Esophagus squamous epithelium (tissue), 5 donors: ENCODE results near the gene CYP4F22. TPM values are rescaled to one million over a fixed set of nuclear protein-coding genes. Genes with fewer than 3 reads are reported as not detected.

Source experiments
- DNase-seq: peaks from one replicate; lab custom pipeline; 2025; lab: John Stamatoyannopoulos, UW
- H3K27ac ChIP-seq, 4 donors: fragments of 200-600 bp; sonication (generic); one replicate each; pipeline ENCODE4 v1.5.1; 2016 to 2019; ENCODE audit warnings: mild to moderate bottlenecking in 1 of 4
- H3K27me3 ChIP-seq, 4 donors: fragments of 200-600 bp; sonication (generic); 1 replicate in 3 of 4; 2 replicates in 1 of 4; pipeline versions ENCODE4 v1.5.1 to v1.6.0; 2017 to 2021; ENCODE audit warnings: antibody characterized with exemption in 1 of 4
- H3K36me3 ChIP-seq, 3 donors: fragments of 200-600 bp; sonication (generic); one replicate each; pipeline ENCODE4 v1.5.1; 2016 to 2019
- H3K4me1 ChIP-seq, 3 donors: fragments of 200-600 bp; sonication (generic); one replicate each; pipeline ENCODE4 v1.5.1; 2017 to 2019
- H3K4me3 ChIP-seq, 4 donors: fragments of 200-600 bp; sonication (generic); 1 replicate in 3 of 4; 2 replicates in 1 of 4; pipeline ENCODE4 v1.5.1; 2016 to 2019; ENCODE audit warnings: mild to moderate bottlenecking in 2 of 4, moderate library complexity in 1 of 4
- H3K9me3 ChIP-seq, 3 donors: fragments of 200-600 bp; sonication (generic); one replicate each; pipeline ENCODE4 v1.5.1; 2016 to 2019
- CTCF ChIP-seq, 6 experiments: fragments of 450-650 bp in 4 of 6; fragments of 200-600 bp in 2 of 6; sonication (generic) in 2 of 6; IDR thresholded peaks; one replicate each; pipeline ENCODE4 v1.5.1; 2016 to 2019; ENCODE audit warnings: antibody characterized with exemption in 6 of 6, mild to moderate bottlenecking in 4 of 6, moderate library complexity in 4 of 6
- POLR2A ChIP-seq, 4 donors: fragments of 450-650 bp; IDR thresholded peaks; one replicate each; pipeline ENCODE4 v1.6.1; 2017; ENCODE audit warnings: antibody characterized with exemption in 4 of 4, mild to moderate bottlenecking in 4 of 4, moderate library complexity in 3 of 4
- WGBS, 2 donors: methylation state at CpG; one replicate each; pipeline ENCODE4 v1.1.5; 2018; 5-methylcytosine and 5-hydroxymethylcytosine counted together
- intact Hi-C: fragments of 100-400 bp; cut with DNase I; formaldehyde crosslinking; loops from one replicate; pipeline ENCODE4 v1.15.0; 2022
- total RNA-seq, 4 donors: library from RNA; depleted of rRNA; stranded (reverse); fragments of >200 nt; gene quantifications; one replicate each; pipeline ENCODE4 v1.1.0, GENCODE V29; 2016
- donor health status: DM: yes; HTN: yes; CAD: no.

CYP4F22 gene
- total RNA-seq, 4 donors from 2014 or later = 3.2 to 19.4 (median 11.1) TPM

- 75 to 77% methylated on average over 10 of the region's 10 CpGs for WGBS, 2 donors
- TF ChIP-seq CTCF (IDR thresholded peaks at IDR 0.05) (no peak), POLR2A (IDR thresholded peaks at IDR 0.05) (no peak)
- H3K4me3 ChIP-seq = no peak overlapping the region
- intact Hi-C loops = no loop called here
- H3K27me3 ChIP-seq = peaks cover 0 to 29% (median 0%) of the 10 kb centered on the region in 4 donors
- no peaks in the 10 kb centered on the region for H3K4me1 ChIP-seq
- H3K36me3 ChIP-seq = no peaks in the 10 kb centered on the region
- DNase-seq = no peak
- H3K9me3 ChIP-seq = no peaks in the 10 kb centered on the region
- no peak overlapping the region for H3K27ac ChIP-seq
These were observed 10.0 kb upstream of the CYP4F22 start for GRCh38 chr19:15498156-15498858.

GRCh38 chr19:15498910-15499309, 9.4 kb upstream of the CYP4F22 start:
- WGBS, 2 donors = 61 to 64% methylated on average over 6 of the region's 6 CpGs
- no peaks in the 10 kb centered on the region for H3K36me3 ChIP-seq
- H3K4me1 ChIP-seq = no peaks in the 10 kb centered on the region
- H3K27ac ChIP-seq = no peak overlapping the region
- peaks cover 0 to 29% (median 0%) of the 10 kb centered on the region in 4 donors for H3K27me3 ChIP-seq
- no peaks in the 10 kb centered on the region for H3K9me3 ChIP-seq
- intact Hi-C loops = no loop called here
- TF ChIP-seq POLR2A (IDR thresholded peaks at IDR 0.05) = no peak
- DNase-seq = no peak
- no peak overlapping the region for H3K4me3 ChIP-seq

DNA sequence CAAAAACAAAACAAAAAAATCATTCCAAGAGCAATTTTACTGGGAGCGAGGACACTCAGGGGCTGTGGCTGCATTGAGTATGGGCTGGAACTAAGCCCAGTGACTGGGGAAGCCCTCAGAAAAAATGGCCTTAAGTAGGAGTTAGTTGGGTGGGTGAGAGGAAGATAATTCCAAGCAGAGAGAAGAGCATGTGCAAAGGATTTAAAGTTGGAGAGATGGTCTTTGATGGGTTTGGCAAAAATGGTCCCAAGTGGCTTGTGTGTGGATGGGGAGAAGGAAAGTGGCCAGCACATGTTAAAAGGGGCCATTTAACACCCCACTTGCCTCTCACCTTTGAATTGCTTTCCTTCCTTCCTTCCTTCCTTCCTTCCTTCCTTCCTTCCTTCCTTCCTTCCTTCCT, 6.7 kb upstream of the CYP4F22 start:
- Histone ChIP-seq H3K4me3 (no peak overlapping the region), H3K36me3 (no peaks in the 10 kb centered on the region), H3K27me3 (peaks cover 0 to 46% (median 0%) of the 10 kb centered on the region in 4 donors), H3K9me3 (no peaks in the 10 kb centered on the region), H3K4me1 (no peaks in the 10 kb centered on the region), H3K27ac (no peak overlapping the region)
- no peak for DNase-seq
- TF ChIP-seq CTCF (IDR thresholded peaks at IDR 0.05) (no peak), POLR2A (IDR thresholded peaks at IDR 0.05) (no peak)
- intact Hi-C loops = no loop called here
- WGBS, 2 donors = 43 to 47% methylated on average over 1 of the region's 1 CpG

DNA sequence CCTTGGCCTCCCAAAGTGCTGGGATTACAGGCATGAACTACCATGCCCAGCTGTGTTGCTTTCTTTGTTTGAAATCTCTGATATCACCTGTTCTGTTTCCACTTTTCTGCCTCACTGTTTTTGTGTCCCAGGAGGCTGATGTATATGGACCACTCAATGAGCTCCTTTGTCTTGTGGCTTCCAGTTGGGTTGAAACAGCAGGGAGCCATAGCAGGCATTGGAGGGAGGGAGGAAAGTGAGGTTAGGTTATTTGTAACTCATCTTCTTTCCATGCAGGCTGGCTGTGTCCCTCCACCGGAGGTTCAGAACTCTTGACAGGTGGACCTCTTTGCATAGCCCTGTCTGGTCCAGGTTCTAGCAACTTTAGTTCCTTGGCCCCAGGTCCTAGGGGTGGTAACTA, 6.1 kb upstream of the CYP4F22 start:
- Histone ChIP-seq H3K9me3 (no peaks in the 10 kb centered on the region), H3K27me3 (peaks cover 0 to 53% (median 0%) of the 10 kb centered on the region in 4 donors), H3K27ac (no peak overlapping the region), H3K4me1 (no peaks in the 10 kb centered on the region), H3K4me3 (no peak overlapping the region), H3K36me3 (no peaks in the 10 kb centered on the region)
- TF ChIP-seq CTCF (IDR thresholded peaks at IDR 0.05) = no peak
- TF ChIP-seq POLR2A (IDR thresholded peaks at IDR 0.05) = no peak
- WGBS, 2 donors = 55 to 67% methylated on average over 1 of the region's 1 CpG
- no peak for DNase-seq
- intact Hi-C loops = no loop called here

DNA sequence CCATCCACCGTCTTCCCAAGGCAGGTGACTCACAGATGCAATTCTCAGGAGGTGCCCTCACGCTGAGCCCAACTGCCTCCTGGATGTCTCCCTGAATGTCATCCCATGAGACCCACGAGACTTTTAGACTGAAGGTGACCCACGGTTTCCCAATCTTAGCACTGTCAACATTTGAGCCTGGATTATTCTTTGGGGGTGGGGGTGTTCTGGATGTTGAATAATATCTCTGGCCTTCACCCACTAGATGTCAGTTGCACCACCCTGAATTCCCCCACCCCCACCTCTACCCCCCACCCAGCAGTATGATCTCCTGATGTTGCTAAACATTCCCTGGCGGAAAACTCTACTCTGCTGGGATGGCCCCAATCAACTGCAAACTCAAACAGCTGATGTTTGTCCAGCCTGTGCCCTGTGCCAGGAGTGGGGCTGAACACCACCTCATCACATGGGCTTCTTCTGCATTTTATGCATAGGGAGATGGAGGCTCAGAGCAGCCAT, 2.2 kb upstream of the CYP4F22 start:
- WGBS, 2 donors = 68 to 86% methylated on average over 3 to 4 of the region's 5 CpGs
- Histone ChIP-seq H3K4me1 (peaks cover 4 to 33% (median 7%) of the 10 kb centered on the region in 3 donors), H3K36me3 (no peaks in the 10 kb centered on the region), H3K27me3 (peaks cover 0 to 80% (median 4%) of the 10 kb centered on the region in 4 donors), H3K4me3 (no peak overlapping the region), H3K27ac (no peak overlapping the region), H3K9me3 (no peaks in the 10 kb centered on the region)
- DNase-seq = no peak
- intact Hi-C loops = no loop called here
- TF ChIP-seq POLR2A (IDR thresholded peaks at IDR 0.05) (no peak), CTCF (IDR thresholded peaks at IDR 0.05) (no peak)
